GM19351 (cell line): ENCODE measurements around the gene SLC25A41.

Experiments
- ATAC-seq: cut with Tn5 transposase; IDR thresholded peaks from one replicate; pipeline ENCODE4 v1.9.1; 2021; ENCODE audit warnings: mild to moderate bottlenecking, moderate library complexity; ENCODE audit not compliant: unreplicated experiment

Gene SLC25A41

GRCh38 chr19:6433663-6434062 lies at the start of gene SLC25A41:
SLC25A41 (minus strand) TSS chr19:6433763; CDS start chr19:6433693, 70 bp downstream.
- ATAC-seq, result no peak

- ATAC-seq, result no peak
These were observed 49.7 kb upstream of the SLC25A41 start for GRCh38 chr19:6483235-6483634.

GRCh38 chr19:6482343-6482686 lies 48.8 kb upstream of the SLC25A41 start:
- no peak for ATAC-seq

- ATAC-seq, result no peak
These were observed 48.2 kb upstream of the SLC25A41 start, which contains the start of gene DENND1C for GRCh38 chr19:6481541-6482342. DENND1C (minus strand) TSS chr19:6481787; CDS start chr19:6481695, 92 bp downstream.

GRCh38 chr19:6480848-6481415 lies 47.4 kb upstream of the SLC25A41 start:
- ATAC-seq, result no peak

GRCh38 chr19:6479836-6480398 lies 46.4 kb upstream of the SLC25A41 start:
- no peak for ATAC-seq

GRCh38 chr19:6478815-6479214 lies 45.3 kb upstream of the SLC25A41 start:
- ATAC-seq, result no peak

- no peak for ATAC-seq
These were observed 43.4 kb upstream of the SLC25A41 start for GRCh38 chr19:6476896-6477431.

GRCh38 chr19:6476155-6476895 lies 42.8 kb upstream of the SLC25A41 start:
- peak; percentile 54 for ATAC-seq

GRCh38 chr19:6475321-6476108 lies 42.0 kb upstream of the SLC25A41 start:
- no peak for ATAC-seq

- ATAC-seq, result no peak
These were observed 40.1 kb upstream of the SLC25A41 start for GRCh38 chr19:6473647-6474046.

- no peak for ATAC-seq
These were observed 39.1 kb upstream of the SLC25A41 start for GRCh38 chr19:6472713-6473112.

GRCh38 chr19:6471076-6471475 lies 37.5 kb upstream of the SLC25A41 start:
- ATAC-seq, result no peak

- no peak for ATAC-seq
These were observed 36.6 kb upstream of the SLC25A41 start for GRCh38 chr19:6470173-6470572.

GRCh38 chr19:6467384-6467783 lies 33.8 kb upstream of the SLC25A41 start:
- ATAC-seq, result no peak

- no peak for ATAC-seq
These were observed 33.1 kb upstream of the SLC25A41 start for GRCh38 chr19:6466526-6467248.

GRCh38 chr19:6465663-6466062 lies 32.1 kb upstream of the SLC25A41 start:
- no peak for ATAC-seq

- ATAC-seq, result no peak
These were observed 31.4 kb upstream of the SLC25A41 start for GRCh38 chr19:6465006-6465405.

GRCh38 chr19:6464070-6464873 lies 30.7 kb upstream of the SLC25A41 start, which contains the start of gene CRB3:
CRB3 (plus strand) TSS chr19:6464271; CDS start chr19:6464702, 431 bp downstream.
- ATAC-seq, result no peak
